Activated CD8-positive, alpha-beta memory T cell treated with anti-CD3 and anti-CD28 coated beads, Interleukin-2, amount 50 U/mL, for 24 hours (primary cell): ENCODE results near the gene DNER.
"Not testable (repeated sequence)": the region's sequence is repeated elsewhere in the genome, so short reads cannot be mapped to it uniquely, and the experiment has no call there.

Source experiments
- DNase-seq: peaks from one replicate; pipeline ENCODE4 v3.0.0-alpha.2; 2020; ENCODE audit errors: extremely low read depth

DNER gene, protein sequence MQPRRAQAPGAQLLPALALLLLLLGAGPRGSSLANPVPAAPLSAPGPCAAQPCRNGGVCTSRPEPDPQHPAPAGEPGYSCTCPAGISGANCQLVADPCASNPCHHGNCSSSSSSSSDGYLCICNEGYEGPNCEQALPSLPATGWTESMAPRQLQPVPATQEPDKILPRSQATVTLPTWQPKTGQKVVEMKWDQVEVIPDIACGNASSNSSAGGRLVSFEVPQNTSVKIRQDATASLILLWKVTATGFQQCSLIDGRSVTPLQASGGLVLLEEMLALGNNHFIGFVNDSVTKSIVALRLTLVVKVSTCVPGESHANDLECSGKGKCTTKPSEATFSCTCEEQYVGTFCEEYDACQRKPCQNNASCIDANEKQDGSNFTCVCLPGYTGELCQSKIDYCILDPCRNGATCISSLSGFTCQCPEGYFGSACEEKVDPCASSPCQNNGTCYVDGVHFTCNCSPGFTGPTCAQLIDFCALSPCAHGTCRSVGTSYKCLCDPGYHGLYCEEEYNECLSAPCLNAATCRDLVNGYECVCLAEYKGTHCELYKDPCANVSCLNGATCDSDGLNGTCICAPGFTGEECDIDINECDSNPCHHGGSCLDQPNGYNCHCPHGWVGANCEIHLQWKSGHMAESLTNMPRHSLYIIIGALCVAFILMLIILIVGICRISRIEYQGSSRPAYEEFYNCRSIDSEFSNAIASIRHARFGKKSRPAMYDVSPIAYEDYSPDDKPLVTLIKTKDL

GRCh38 chr2:229714080-229714735 lies at the start of gene DNER:
DNER (minus strand) TSS chr2:229714555; CDS start chr2:229714423, 132 bp downstream.
- no peak for DNase-seq

DNA sequence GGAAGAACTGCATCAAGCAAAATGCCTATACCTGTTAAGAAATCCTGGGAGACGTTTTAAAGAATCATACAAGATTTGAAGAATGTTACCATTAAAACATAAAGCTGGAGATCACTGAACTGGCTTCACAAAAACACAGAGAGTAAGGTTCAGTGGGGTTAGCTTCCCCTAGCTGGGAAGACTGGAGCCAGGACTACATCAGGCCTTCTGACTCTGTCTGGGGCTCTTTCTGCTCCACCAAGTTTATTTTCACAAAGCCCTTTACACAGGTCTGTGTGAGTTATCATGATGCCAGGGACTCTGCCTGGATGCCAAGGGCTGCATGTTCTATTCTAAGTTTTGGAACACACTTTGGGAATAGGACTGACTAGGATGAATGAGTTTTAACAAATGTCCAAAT lies 47.3 kb upstream of the DNER start:
- no peak for DNase-seq

GRCh38 chr2:229757462-229757861 lies 43.1 kb upstream of the DNER start:
- DNase-seq: not testable (repeated sequence)

- no peak for DNase-seq
These were observed 38.8 kb upstream of the DNER start for GRCh38 chr2:229752970-229753729.

GRCh38 chr2:229749779-229750178 lies 35.4 kb upstream of the DNER start:
- no peak for DNase-seq

GRCh38 chr2:229748950-229749349 lies 34.6 kb upstream of the DNER start:
- no peak for DNase-seq

- not testable (repeated sequence) for DNase-seq
These were observed 28.3 kb upstream of the DNER start for GRCh38 chr2:229742691-229743090.

DNA sequence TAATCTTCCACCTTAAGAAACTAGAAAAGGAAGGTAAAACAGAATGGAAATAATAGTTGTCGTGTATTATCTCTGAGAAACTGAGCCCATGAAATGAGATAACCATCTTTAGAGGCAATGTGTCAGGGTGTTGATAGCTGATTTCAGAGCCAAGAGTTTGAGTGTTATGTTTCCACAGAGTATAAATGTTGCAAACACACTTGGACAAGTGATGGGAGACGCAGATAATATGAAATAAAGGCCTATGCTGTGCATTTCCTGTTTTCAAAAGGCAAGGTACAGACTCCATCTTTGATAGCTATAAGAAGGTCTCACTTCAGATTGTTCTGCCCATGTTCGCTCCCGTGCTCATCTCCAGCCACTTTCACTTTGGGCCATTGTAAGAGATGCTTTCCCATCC lies 25.9 kb upstream of the DNER start:
- DNase-seq: no peak

DNA sequence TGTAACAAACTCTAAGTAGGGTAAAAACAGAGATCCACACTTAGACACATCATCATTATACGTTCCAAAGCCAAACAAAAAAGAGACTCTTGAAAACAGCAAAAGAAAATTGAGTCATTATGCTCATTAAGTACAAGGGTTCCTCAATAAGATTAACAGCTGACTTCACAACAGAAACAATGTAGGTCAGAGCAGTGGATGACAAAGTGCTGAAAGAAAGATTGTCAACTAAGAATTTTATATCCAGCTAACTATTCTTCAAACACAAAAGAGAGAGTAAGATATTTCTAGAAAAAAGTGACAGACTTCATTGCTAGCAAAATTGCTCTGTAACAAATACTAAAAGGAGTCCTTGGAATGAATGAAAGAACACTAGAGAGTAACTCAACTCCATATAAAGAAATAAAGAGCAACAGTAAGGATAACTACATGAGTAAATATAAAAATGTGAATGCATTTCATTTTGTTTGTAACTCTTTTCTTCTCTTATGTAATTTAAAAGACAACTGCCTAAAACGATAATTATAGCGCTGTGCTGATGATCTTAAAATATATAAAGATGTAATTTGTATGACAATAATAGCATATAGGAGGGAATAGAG lies 23.8 kb upstream of the DNER start:
- DNase-seq: no peak

DNA sequence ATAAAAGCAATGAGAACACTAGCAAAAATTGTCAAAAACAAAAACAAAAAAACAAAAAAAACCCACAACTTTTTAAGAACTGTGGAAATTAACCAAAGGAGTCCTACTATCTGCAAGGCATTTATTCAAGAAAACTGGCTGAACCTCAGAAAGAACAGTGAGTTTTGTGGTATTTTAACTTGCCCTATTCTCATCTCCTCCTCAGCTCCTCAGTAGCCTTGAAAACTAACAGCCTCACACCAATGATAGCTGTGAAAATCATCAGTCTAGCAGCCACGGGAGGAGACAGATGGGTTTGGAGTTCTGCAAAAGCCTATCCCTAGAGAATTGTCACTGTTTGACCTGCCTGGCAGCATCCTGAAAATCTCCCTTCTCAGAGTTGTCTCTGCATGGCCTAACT lies 20.1 kb upstream of the DNER start:
- DNase-seq: no peak

DNA sequence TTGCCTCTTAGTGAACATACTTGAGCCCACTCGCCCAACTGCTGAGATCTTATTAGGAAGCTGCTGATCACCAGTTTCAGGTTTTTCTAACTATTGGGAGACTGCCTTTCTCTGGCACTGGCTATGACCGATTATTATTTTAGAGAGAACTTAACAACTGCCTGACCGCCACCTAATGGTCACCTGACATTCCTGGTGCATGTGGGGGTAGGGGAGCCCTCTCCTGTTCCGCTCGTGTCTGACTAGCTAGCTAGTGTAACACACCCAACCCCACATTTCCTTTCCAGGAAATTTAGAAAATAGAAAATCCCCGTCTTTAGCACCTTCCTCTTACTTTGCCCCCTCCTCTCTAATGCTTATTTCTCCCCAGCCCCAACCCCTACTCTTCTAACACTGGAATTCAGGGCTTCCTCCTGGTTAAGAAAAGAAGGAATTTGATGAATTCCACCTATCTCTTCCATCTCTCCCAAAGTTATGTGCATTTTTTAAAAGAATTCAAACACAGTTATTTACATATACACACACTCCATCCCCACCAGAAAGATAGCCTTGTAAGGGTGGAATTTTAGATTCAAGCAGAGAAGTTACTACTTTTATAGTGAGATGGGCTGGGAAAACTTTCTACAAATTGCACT lies 19.4 kb upstream of the DNER start:
- DNase-seq: no peak

DNA sequence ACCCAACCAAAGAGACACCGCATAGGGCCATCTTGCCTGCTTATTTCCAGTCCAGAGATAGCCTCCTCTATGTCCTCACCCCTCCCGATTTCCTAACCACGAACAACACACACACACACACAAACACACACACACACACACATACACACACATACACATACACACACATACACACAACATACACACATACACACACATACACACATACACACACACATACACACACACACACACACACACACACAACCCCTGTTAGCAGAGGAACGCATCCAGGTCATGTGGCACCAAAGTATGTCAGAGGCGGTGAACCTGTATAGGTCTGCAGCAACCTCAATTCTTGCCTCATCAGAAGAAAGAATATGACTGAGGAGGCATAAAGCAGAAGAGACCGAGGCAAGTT lies 18.5 kb upstream of the DNER start:
- no peak for DNase-seq

- no peak for DNase-seq
These were observed 17.6 kb upstream of the DNER start for GRCh38 chr2:229731916-229732315.

DNA sequence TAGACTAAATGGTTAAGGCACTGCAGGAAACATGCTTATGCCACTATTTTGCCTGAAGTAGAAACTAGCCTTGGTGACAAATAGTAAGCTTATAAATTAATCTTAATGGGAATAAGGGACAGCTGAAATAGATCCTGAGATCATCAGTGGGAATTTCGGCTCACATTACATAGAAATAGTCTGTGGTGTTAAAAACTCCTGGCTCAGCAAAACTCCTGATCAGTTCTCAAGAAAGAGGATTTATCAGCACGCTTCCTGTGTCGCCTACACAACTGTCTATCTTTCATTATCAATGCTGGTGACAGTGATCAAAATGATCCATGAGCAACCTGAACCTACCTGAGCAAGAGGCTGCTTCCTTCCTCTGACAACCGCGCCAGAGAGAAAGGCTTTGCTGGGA lies 17.0 kb upstream of the DNER start:
- DNase-seq: no peak

DNA sequence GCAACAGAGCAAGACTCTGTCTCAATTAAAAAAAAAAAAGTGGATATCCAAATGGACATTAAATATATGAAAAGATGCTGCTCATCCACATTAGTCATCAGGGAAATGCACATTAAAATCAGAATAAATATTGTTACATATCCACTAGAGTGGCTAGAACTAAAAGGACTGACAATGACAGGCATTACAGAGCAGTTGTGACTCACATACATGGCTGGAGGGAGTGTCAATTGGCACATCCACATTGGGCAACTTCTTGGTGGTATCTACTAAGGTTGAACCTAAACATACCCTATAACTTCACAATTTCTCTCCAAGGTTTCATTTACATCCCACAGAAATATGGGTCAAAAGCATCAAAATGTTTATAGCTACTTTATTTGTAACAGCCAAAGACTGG lies 14.0 kb upstream of the DNER start:
- no peak for DNase-seq

DNA sequence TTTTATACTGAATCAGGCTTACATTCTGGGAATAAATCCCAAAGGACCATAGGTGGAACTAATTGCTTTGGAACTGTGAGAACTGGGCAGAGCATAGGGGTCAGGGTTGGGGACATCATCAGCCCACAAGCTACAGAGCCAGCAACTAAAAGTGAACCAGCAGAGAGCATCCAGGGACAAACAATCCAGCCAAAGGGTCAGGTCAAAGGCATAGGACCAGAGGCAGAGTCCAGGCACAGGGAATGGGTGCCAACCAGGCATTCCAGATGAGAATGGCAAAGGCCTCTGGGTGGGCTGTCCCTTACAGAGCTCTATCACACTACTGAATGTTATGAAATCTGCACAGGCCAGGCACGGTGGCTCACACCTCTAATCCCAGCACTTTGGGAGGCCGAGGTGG lies 12.3 kb upstream of the DNER start:
- DNase-seq: no peak

GRCh38 chr2:229725716-229726574 lies 11.6 kb upstream of the DNER start:
- DNase-seq: no peak

DNA sequence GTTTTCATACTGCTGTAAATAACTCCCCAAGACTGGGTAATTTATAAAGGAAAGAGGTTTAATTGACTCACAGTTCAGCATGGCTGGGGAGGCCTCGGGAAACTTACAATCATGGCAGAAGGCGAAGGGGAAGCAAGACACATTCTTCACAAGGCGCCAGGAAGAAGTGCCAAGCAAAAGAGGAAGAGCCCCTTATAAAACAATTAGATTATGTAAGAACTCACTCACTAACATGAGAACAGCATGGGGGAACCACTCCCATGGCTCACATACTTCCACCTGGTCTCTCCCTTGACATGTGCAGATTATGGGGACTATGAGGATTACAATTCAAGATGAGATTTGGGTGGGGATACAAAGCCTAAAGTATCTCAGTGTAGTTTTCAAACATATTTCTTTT lies 8.8 kb upstream of the DNER start:
- DNase-seq: not testable (repeated sequence)

DNA sequence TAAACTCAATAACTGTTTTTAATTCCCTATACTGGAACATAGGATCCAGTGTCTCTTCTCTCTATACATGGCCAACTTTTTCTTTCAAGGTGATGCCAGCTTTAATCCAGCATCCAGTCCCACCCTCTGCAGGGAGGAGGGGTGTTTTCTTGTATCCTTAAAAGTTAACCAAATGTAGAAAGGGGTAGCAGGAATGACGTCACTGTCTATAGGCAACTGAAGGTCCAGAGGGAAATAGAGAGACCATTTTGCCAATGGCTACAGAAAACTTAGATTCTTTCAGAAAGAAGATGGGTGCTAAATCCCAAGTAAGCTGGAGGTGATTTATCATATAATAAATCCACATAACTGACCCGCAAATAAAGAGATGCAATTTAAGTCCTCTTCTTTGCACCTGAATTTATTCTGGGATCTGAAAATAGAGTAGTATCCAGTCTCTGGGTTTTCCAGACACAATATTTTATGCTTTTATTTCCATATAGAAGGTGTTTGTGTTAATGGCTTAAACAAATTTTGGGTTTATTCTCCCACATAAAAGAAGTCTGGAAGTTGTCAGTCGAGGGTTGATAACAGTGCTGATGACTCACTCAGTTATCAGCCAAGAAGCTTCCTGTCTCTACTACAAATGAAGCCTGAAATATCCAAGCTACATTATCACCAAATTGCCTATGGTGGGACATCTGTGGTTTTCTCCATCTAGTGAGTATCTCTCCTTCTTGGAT lies 5.7 kb upstream of the DNER start:
- no peak for DNase-seq
